GM23248 (cell line): ENCODE measurements around the gene KIF23. TPM values are rescaled to one million over a fixed set of nuclear protein-coding genes. Genes with fewer than 3 reads are reported as not detected.
A peak's percentile ranks its signal among the peaks of the same experiment; 100 is the strongest.

Experiments
- DNase-seq: peaks from one replicate; pipeline ENCODE4 v3.0.0-alpha.2; 2015
- H2AFZ ChIP-seq: fragments of 200-600 bp; sonication (generic); 2 replicates; pipeline ENCODE4 v1.6.1; 2016; ENCODE audit warnings: antibody characterized with exemption
- H3F3A ChIP-seq: fragments of 200-600 bp; sonication (generic); 2 replicates; pipeline ENCODE4 v1.6.1; 2016; ENCODE audit warnings: mild to moderate bottlenecking, antibody characterized with exemption, mixed run types; ENCODE audit not compliant: insufficient read depth
- H3K27ac ChIP-seq: fragments of 200-600 bp; sonication (generic); 2 replicates; pipeline ENCODE4 v1.5.1; 2016; ENCODE audit warnings: mild to moderate bottlenecking
- H3K27me3 ChIP-seq: fragments of 200-600 bp; sonication (generic); replicated peaks from 2 replicates; pipeline ENCODE4 v1.6.1; 2016; ENCODE audit warnings: mild to moderate bottlenecking; ENCODE audit not compliant: insufficient read depth
- H3K36me3 ChIP-seq: fragments of 200-600 bp; sonication (generic); 2 replicates; pipeline ENCODE4 v1.6.1; 2016; ENCODE audit warnings: low read depth, mild to moderate bottlenecking
- H3K4me1 ChIP-seq: fragments of 200-600 bp; sonication (generic); 2 replicates; pipeline ENCODE4 v1.6.1; 2016; ENCODE audit warnings: mild to moderate bottlenecking; ENCODE audit not compliant: insufficient read depth
- H3K4me2 ChIP-seq: fragments of 200-600 bp; sonication (generic); one replicate; pipeline ENCODE4 v1.6.1; 2016; ENCODE audit warnings: mild to moderate bottlenecking; ENCODE audit not compliant: unreplicated experiment
- H3K4me3 ChIP-seq: fragments of 200-600 bp; sonication (generic); 2 replicates; pipeline ENCODE4 v1.5.1; 2016; ENCODE audit warnings: mild to moderate bottlenecking
- H3K79me2 ChIP-seq: fragments of 200-600 bp; sonication (generic); 2 replicates; pipeline ENCODE4 v1.6.1; 2016; ENCODE audit warnings: mild to moderate bottlenecking; ENCODE audit not compliant: insufficient read depth
- H3K9ac ChIP-seq: fragments of 200-600 bp; sonication (generic); 2 replicates; pipeline ENCODE4 v1.6.1; 2016; ENCODE audit warnings: mild to moderate bottlenecking
- H3K9me2 ChIP-seq: fragments of 200-600 bp; sonication (generic); 2 replicates; pipeline ENCODE4 v1.6.1; 2016; ENCODE audit warnings: mixed run types, mild to moderate bottlenecking, moderate library complexity; ENCODE audit not compliant: insufficient read depth
- H3K9me3 ChIP-seq: fragments of 200-600 bp; sonication (generic); one replicate; pipeline ENCODE4 v1.6.1; 2017; ENCODE audit warnings: low read depth
- H4K20me1 ChIP-seq: fragments of 200-600 bp; sonication (generic); 2 replicates; pipeline ENCODE4 v1.6.0; 2016; ENCODE audit not compliant: insufficient read depth
- EZH2 ChIP-seq: fragments of 200-600 bp; sonication (generic); IDR thresholded peaks from 2 replicates; pipeline ENCODE4 v1.6.1; 2018; ENCODE audit warnings: antibody characterized with exemption, mild to moderate bottlenecking; ENCODE audit not compliant: insufficient read depth, poor library complexity, severe bottlenecking
- EZH2phosphoT487 ChIP-seq: fragments of 200-600 bp; sonication (generic); IDR thresholded peaks from 2 replicates; pipeline ENCODE4 v1.6.1; 2018; ENCODE audit warnings: antibody characterized with exemption, moderate library complexity, mild to moderate bottlenecking, low read depth; ENCODE audit not compliant: insufficient read depth
- WGBS, 2 experiments: methylation state at CpG; one replicate each; pipeline ENCODE4 v1.1.6; 2015 to 2017; ENCODE audit warnings: low lambda C conversion rate in 2 of 2, low coverage in 1 of 2; ENCODE audit errors: missing lambda C conversion rate in 2 of 2; 5-methylcytosine and 5-hydroxymethylcytosine counted together
- in situ Hi-C: fragments of 300-500 bp; cut with MboI; formaldehyde crosslinking; loops from 2 replicates; pipeline ENCODE4 v1.15.0; 2020
- polyA plus RNA-seq: library from polyadenylated mRNA; unstranded; fragments of >200 nt; fragmentation: Nextera tagmentation; extraction: Ambion mirVana; gene quantifications from 2 replicates; pipeline ENCODE4 v1.2.1, GENCODE V29; 2016
- total RNA-seq: library from RNA; depleted of rRNA; stranded (reverse); fragments of >200 nt; shearing (Covaris generic); gene quantifications from 2 replicates; pipeline ENCODE4 v1.2.3, GENCODE V29; 2014

KIF23 gene
- total and polyA plus RNA-seq, 2 experiments from 2014 or later, result 28.8 to 29.4 TPM

- in situ Hi-C loops, result no loop called here
- WGBS, 2 experiments, result 28 to 32% methylated on average over 8 of the region's 8 CpGs
Measured at GRCh38 chr15:69475769-69476358, 61.7 kb downstream of the KIF23 start.

DNA sequence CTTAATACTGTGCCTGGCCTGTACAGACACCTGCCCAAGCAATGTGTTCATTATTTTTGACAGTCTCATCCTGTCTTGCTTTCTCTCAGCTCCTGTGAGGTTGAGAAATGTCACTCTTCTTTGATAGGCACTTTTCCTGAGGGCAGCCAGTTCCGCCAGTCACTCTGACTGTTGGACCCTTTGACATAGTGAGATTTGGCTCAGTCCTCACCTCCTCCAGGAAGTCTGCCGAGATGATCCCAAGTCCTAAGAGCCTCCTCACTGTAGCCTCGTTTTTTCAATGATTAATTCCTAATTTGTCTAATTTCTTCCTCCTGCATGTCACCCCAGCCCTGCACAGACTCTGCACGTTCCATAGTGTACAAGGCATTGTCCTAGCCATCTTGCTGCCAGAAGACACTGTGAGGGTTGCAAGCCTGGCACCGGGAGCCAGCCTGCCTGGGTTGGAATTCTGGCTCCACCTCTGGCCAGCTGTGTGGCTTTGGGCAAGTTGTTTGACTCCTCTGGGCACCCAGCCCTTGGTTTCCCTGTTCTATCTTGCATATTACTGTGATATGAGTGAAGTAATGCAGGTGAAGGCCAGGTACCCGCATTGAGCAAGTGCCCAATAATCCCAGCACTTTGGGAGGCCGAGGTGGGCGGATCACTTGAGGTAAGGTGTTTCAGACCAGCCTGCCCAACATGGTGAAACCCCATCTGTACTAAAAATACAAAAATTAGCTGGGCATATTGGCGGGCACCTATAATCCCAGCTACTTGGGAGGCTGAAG is 62.7 kb downstream of the KIF23 start:
- H3K27ac ChIP-seq, result no peak overlapping the region
- no peak overlapping the region for H3K4me2 ChIP-seq
- peaks cover 9% of the 10 kb centered on the region for H3K4me1 ChIP-seq
- TF ChIP-seq EZH2phosphoT487 (no peak), EZH2 (no peak)
- no peaks in the 10 kb centered on the region for H3K79me2 ChIP-seq
- no peaks in the 10 kb centered on the region for H4K20me1 ChIP-seq
- no peak overlapping the region for H3K9ac ChIP-seq
- no peak overlapping the region for H2AFZ ChIP-seq
- no peak for DNase-seq
- H3K9me3 ChIP-seq, result no peaks in the 10 kb centered on the region
- in situ Hi-C loops, result no loop called here
- H3K27me3 ChIP-seq, result no peaks in the 10 kb centered on the region
- H3K9me2 ChIP-seq, result no peaks in the 10 kb centered on the region
- no peaks in the 10 kb centered on the region for H3K36me3 ChIP-seq
- no peak overlapping the region for H3K4me3 ChIP-seq
- WGBS, 2 experiments, result 67 to 71% methylated on average over 9 of the region's 9 CpGs
- H3F3A ChIP-seq, result no peaks in the 10 kb centered on the region

More at GRCh38 chr15:69475769-69476358, 61.7 kb downstream of the KIF23 start:
- TF ChIP-seq EZH2 (no peak), EZH2phosphoT487 (no peak)
- no peak overlapping the region for H3K4me2 ChIP-seq
- H2AFZ ChIP-seq, result no peak overlapping the region
- peaks cover 9% of the 10 kb centered on the region for H3K4me1 ChIP-seq
- no peaks in the 10 kb centered on the region for H3K9me3 ChIP-seq
- peak; percentile 81 for DNase-seq
- no peaks in the 10 kb centered on the region for H3F3A ChIP-seq
- H3K9ac ChIP-seq, result no peak overlapping the region
- no peaks in the 10 kb centered on the region for H3K27me3 ChIP-seq
- no peaks in the 10 kb centered on the region for H4K20me1 ChIP-seq
- H3K79me2 ChIP-seq, result no peaks in the 10 kb centered on the region
- H3K4me3 ChIP-seq, result no peak overlapping the region
- H3K9me2 ChIP-seq, result no peaks in the 10 kb centered on the region
- H3K27ac ChIP-seq, result no peak overlapping the region
- H3K36me3 ChIP-seq, result no peaks in the 10 kb centered on the region

DNA sequence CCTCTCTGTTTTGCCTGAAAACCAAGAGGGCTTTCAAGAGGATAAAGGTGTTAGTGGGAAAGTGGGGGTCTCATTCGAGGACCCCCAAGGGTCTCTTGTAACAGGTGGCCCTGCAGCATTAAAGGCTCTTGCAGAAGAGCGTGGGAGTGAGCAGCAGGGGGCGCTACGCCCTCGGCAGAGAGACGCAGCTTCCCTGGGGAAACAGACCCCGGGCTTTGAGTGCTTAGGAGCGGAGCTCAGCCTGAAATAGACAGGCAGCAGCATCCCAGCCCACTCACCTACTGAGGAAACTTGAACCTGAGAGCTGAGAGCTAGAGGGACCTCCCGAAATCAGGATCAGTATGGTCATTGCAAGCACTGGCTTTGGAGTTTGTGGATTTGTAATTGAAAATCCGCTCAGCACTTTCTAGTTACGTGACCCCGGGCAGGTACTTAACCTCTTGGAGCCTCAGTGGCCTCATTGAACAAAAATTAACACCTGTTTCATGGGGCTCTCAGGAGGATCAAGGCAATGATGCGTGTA is 64.2 kb downstream of the KIF23 start:
- peak; percentile 50 for DNase-seq
- no peaks in the 10 kb centered on the region for H3K79me2 ChIP-seq
- no peak for TF ChIP-seq EZH2
- no peak for TF ChIP-seq EZH2phosphoT487
- no peaks in the 10 kb centered on the region for H3K27me3 ChIP-seq
- H3K4me3 ChIP-seq, result no peak overlapping the region
- H3K4me2 ChIP-seq, result no peak overlapping the region
- in situ Hi-C loops, result no loop called here
- no peaks in the 10 kb centered on the region for H3K9me3 ChIP-seq
- 32 to 34% methylated on average over 13 of the region's 13 CpGs for WGBS, 2 experiments
- H3K9me2 ChIP-seq, result no peaks in the 10 kb centered on the region
- H3F3A ChIP-seq, result no peaks in the 10 kb centered on the region
- H3K9ac ChIP-seq, result no peak overlapping the region
- H3K36me3 ChIP-seq, result no peaks in the 10 kb centered on the region
- no peak overlapping the region for H2AFZ ChIP-seq
- no peak overlapping the region for H3K27ac ChIP-seq
- no peaks in the 10 kb centered on the region for H4K20me1 ChIP-seq
- H3K4me1 ChIP-seq, result peaks cover 9% of the 10 kb centered on the region

- no peaks in the 10 kb centered on the region for H3K9me3 ChIP-seq
- no peak for TF ChIP-seq EZH2
- no peak for TF ChIP-seq EZH2phosphoT487
- H3K27ac ChIP-seq, result no peak overlapping the region
- H2AFZ ChIP-seq, result no peak overlapping the region
- in situ Hi-C loops, result no loop called here
- H3F3A ChIP-seq, result no peaks in the 10 kb centered on the region
- no peaks in the 10 kb centered on the region for H3K9me2 ChIP-seq
- no peak overlapping the region for H3K4me3 ChIP-seq
- H3K27me3 ChIP-seq, result no peaks in the 10 kb centered on the region
- no peak overlapping the region for H3K9ac ChIP-seq
- no peaks in the 10 kb centered on the region for H3K79me2 ChIP-seq
- DNase-seq, result no peak
- 87 to 92% methylated on average over 4 of the region's 4 CpGs for WGBS, 2 experiments
- H3K4me2 ChIP-seq, result no peak overlapping the region
- H4K20me1 ChIP-seq, result no peaks in the 10 kb centered on the region
- H3K36me3 ChIP-seq, result no peaks in the 10 kb centered on the region
- peaks cover 6% of the 10 kb centered on the region for H3K4me1 ChIP-seq
Measured at GRCh38 chr15:69479081-69479480, 64.9 kb downstream of the KIF23 start.
